Measurements from ENCODE around the gene RHOC.
A peak's percentile ranks its signal among the peaks of the same experiment; 100 is the strongest.

Gene RHOC

DNA sequence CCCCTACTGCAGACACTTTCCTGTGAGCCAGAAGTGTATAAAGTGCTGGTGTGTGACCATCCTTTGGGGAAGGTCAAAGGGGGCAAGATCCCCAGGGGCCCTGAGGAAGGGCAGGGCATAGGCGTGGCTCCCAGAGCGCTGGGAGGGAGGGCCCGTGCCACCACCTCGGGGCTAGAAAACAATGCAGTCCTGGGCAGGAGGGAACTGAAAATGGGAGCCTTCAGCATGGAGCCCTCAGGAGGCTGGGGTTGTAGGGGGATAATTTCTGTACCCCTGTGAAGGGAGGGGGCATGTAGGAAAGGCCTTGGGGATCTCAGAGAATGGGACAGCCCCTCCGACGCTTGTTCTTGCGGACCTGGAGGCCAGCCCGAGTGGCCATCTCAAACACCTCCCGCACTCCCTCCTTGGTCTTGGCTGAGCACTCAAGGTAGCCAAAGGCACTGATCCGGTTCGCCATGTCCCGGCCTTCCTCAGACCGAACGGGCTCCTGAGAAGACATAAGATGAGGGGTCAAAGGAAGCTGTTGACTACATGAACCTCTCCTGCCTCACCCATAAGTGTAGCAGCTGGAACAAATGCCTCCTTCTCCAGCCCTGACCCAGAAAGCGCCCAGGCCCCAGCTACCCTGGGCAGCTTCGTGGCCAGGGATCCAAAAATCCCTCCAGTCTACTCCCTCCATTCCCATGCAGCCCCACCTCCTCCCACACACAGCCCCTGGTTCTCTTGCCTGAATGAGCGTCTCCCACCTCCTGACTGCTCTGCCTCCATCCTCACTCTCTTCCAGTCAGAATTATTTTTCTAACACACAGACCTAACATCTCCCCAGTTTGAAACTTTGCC is 5.5 kb downstream of the RHOC start:
- no peak for DNase-seq

DNA sequence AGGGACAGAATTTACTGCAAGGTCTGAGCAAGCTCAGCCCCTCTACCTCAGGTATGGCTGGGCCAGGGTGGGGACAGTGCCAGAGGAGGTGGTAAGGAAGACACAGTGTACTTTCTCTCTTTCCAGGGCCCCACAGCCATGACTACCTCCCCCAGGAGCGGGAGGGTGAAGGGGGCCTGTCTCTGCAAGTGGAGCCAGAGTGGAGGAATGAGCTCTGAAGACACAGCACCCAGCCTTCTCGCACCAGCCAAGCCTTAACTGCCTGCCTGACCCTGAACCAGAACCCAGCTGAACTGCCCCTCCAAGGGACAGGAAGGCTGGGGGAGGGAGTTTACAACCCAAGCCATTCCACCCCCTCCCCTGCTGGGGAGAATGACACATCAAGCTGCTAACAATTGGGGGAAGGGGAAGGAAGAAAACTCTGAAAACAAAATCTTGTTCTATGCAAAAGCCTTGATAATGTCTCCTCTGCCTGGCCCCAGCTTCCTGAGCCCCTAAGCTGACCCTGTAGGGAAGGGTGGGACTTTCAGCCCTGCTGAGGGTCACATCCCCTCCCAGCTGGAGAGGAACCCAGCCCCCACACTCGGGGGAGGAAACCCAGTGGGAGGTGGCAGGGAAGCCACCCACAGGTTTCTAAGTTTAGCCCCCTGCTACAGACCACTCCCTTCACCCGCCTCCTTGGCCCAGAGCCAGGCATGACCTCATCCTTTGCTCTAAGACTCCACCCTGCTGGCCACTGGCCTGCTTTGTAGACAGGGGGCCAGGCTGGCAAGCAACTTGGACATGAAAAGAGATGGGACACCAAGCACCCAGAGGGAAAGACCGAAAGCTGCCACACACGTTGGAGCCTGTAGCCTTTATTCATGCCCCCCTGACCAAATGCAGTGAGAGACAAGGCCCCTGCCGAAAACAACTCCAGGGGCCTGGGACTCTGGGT is 6.4 kb downstream of the RHOC start:
- DNase-seq: peak in 5 of 6 experiments; percentile 26 to 51 (median 42)

DNA sequence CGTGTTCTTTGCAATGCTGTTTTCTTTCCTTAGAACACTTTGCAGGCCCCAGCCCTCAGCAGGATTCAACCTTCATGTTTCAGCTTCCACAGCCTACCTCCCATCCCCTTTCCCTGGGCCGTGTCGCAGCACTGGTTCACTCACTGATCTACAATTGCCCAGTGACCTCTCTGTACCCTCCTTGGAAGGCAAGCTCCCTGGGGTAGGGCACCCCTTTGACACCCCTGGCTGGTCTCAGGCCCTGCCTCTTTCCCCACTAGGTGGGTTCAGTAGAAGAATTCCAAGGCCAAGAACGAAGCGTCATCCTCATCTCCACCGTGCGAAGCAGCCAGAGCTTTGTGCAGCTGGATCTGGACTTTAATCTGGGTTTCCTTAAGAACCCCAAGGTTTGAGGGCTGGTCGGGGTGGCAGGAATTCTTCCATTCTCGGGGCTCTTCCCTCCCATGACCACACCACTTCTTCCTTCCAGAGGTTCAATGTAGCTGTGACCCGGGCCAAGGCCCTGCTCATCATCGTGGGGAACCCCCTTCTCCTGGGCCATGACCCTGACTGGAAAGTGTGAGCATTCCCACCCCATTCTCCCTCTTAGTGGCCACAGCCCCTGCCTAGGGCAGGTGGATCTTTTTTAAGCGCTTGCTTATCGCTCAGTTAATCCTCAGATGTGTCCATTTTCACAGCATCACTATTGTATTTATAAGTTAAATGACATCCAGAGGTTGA is 7.3 kb downstream of the RHOC start:
- DNase-seq: no peak

DNA sequence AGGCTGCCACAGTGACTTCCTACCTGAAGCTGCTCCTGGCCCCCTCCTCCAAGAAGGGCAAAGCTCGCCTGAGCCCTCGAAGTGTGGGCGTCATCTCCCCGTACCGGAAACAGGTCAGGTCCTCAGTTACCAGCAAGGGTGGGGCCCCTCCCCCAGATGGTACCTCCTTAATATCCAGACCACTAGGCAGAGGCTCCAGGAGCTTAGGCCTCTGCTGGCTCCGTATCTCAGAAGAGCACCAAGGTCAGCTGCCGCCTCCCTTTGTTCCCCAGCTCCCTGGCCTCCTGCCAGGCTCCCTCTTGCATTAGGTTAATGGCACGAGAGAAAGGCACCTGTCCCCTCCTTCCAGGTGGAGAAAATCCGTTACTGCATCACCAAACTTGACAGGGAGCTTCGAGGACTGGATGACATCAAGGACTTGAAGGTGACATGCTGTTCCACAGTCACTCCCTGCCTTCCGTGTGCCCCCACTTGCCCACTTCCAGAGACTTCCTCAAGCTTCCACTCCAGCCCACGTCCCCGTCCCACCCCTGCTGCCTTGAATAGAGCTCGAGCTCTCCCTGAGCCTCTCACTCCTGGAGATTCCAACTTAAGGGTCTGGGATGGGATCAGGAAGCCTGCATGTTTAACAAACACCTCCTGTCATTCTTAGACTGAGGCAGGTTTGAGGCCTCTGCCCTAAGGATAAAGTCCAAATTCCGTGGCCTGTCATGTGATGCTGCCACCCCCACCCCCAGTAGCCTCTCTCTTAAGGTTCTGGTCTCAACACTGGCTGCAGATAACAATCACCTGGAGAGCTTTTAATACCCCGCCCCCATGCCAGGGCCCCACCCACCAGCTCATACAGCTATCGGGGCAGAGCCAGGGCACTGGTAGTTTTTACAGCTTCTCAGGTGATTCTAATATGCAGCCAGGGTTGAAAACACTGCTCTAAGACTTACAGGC is 8.3 kb downstream of the RHOC start:
- DNase-seq: no peak

DNA sequence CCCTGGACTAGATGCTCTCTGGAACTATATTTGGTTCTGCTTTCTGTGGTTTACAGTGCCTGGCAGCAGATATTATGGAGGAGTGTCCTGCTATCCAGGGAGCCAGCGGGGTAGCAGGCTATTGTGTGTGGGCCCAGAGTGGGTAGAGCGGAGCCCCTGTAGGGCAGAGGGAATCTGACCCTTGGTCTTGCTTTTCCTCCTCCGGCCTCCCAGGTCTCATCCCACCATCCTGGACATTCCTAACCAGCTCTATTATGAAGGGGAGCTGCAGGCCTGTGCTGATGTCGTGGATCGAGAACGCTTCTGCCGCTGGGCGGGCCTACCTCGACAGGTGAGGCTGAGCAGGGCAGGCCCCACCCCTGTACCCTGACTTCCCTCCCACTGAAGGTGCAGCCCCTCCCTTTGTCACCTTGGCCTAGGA is 9.1 kb downstream of the RHOC start:
- no peak for DNase-seq

DNA sequence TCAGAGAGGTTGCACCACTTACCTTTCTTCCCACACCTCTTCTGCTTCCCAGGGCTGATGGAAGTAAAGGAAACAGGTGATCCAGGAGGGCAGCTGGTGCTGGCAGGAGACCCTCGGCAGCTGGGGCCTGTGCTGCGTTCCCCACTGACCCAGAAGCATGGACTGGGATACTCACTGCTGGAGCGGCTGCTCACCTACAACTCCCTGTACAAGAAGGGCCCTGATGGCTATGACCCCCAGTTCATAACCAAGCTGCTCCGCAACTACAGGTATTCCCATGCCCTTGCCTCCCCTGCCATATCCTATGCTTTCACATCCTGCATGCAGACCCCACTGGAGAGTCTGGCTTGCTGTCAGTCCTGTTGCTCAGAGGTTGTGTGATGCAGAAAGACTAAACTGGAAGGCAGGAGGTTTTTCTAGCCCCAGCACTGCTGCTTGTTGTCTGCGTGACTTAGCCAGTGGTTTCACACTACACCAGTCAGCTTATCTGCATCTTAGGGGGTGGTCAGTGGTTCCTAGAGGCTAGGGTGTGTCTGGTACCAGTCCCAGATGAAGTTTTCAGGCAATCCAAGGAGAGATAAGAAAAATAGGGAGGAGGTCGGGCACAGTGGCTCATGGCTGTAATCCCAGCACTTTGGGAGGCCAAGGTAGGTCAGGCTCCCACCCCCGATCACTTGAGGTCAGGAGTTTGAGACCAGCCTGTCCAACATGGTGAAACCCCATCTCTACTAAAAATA is 10.2 kb downstream of the RHOC start:
- DNase-seq: no peak

DNA sequence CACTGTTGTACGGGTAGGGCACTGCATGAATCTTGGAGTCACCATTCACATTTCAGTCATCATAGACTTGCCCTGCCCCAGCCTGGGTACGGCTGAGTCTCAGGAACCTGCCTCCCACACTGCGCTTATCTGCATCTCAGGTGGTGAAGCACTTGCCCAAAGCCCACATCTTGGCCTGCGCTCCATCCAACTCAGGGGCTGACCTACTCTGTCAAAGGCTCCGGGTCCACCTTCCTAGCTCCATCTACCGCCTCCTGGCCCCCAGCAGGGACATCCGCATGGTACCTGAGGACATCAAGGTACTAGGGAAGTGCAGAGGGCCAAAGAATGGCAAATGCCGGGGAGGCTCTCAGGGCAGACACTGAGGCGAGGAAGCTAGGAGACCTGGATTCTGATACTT is 11.7 kb downstream of the RHOC start:
- no peak for DNase-seq

DNA sequence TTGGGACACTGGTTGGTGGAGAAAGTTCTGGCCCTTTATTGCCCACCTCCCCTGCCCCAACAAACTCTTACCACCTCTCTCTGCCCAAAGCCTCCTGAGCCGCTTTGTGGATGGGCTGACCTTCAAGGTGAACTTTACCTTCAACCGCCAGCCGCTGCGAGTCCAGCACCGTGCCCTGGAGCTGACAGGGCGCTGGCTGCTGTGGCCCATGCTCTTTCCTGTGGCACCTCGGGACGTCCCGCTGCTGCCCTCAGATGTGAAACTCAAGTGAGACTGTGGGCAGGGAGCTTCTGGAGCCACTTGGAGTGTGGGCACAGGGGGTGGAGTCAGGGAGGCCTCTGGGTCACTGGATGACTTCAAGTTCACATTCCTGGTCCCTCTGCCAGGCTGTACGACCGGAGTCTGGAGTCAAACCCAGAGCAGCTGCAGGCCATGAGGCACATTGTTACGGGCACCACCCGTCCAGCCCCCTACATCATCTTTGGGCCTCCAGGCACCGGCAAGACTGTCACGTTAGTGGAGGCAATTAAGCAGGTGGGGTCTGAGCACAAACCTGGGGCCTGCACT is 12.5 kb downstream of the RHOC start:
- DNase-seq: no peak

DNA sequence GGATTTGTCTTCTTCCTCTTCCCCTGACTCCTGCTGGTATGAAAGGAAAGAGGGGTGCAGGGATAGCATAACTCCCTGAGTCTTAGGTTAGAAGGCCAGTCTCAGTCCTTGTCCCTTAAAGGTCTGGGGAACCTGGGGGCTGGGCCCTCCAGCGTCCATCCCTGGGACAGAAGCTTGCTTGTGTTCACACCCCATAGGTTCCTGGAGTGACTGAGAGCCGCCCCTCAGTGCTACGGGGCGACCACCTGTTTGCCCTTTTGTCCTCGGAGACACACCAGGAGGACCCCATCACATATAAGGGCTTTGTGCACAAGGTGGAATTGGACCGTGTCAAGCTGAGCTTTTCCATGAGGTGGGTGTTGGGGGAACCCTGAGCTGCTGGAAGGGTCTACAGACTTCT is 13.1 kb downstream of the RHOC start:
- DNase-seq: no peak

DNA sequence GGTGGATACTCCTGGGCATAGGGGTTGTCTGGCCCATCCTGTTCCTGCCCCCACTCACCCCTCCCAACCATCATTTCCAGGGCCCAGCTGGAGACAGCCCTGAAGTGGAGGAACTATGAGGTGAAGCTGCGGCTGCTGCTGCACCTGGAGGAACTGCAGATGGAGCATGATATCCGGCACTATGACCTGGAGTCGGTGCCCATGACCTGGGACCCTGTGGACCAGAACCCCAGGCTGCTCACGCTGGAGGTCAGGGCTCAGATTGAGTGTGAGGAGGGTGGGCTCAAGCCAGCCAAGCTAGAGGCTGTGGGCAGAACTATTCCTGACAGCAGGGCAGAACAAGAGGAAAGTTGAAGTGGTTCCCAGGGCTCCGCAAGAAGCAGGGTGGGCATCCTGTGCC is 14.2 kb downstream of the RHOC start:
- DNase-seq: no peak

DNA sequence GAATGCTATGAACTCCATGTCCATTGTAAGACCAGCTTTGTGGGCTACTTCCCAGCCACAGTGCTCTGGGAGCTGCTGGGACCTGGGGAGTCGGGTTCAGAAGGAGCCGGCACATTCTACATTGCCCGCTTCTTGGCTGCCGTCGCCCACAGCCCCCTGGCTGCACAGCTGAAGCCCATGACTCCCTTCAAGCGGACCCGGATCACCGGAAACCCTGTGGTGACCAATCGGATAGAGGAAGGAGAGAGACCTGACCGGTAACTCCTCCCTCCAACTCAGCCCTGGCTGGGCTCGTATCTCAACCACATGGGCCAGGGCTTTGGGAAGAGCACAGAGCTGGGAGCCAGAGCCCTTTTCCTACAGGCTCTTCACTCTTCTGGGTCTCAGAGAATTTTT is 17.1 kb downstream of the RHOC start:
- DNase-seq: no peak

DNA sequence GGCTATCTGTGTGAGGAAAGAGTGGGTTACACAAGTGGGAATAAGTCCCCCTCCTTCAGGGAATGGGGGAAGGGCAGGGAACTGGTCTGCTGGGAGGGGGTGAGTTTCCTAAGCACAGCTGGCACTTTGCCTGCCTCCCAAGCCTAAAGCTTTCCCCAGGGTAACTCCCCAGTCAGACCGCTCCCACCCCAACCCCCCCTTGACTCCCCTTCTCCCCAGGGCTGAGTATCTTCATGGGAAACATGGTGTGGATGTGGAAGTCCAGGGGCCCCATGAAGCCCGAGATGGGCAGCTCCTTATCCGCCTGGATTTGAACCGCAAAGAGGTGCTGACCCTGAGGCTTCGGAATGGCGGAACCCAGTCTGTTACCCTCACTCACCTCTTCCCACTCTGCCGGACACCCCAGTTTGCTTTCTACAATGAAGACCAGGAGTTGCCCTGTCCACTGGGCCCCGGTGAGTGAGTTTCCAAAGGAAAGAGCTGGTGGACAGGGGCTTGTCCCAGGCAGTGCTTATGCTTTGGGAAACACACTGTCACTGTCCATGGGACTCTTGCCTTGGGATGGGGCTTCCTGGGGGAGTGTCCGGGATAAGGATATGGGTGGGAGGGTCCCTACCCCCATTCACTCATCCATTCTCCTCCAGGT is 17.6 kb downstream of the RHOC start:
- no peak for DNase-seq

DNA sequence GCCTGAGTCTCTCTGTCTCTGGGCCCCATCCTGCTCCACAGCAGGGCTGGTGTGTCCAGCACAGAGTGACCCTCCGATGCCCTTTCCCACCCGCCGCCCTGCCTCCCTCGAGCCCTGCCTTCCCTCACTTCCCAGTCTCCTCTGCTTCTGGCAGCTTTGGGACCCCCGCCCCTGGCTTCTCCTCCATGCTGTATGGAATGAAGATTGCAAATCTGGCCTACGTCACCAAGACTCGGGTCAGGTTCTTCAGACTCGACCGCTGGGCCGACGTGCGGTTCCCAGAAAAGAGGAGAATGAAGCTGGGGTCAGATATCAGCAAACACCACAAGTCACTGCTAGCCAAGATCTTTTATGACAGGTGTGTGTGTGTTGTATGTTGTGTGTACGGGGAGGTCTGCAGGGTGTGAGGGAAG is 18.1 kb downstream of the RHOC start:
- DNase-seq: no peak

DNA sequence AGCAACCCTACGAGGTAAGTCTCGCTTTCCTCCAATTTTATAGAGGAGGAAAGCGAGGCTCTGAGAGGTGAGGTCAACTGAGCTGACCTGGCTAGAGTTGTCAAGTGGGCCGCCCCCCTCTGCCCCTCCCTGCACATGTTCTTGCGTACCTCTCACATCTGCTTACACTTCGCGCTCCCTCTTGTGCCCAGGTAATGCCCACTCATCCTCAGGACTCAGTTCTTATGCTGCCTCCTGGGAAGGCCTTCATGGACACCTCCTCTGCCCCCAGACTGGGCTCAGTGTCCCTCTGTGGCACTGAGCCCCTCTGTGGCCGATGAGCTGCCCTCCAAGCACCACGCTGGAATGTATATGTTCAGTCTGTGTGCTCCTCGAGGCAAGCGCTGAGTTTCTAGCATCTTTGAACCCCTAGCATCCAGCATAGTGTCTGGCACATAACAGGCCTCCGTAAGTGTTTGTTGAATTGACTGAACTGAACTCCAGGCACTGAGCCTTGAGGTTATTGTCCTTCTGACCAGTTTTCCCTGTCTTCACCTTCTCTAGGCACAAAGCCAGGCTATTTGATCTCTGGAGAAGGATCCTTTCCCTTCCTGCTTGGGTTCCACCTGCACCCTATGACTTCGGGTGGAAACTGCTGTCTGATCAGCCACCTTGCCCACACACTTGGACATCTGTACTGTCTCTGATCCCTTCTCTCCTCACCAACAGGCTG is 19.0 kb downstream of the RHOC start:
- DNase-seq: no peak

DNA sequence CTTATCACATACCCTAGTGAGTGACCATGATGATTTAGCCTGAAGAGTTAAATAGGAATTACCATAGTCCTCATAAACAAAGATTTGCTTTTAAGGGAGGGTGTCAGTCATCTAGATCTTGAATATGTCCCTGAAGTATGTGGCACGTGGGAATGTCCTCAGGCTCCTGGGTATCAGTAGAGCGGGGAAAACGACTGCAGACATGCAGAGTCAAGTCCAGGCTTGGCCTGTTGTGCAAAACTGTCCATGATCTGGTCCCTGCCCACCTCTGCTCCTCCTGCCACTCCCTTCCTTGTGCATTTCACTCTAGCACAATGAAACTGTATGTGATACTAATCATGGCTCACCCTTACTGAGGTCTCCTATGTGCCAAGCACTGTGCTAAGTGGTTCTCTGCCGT is 19.6 kb downstream of the RHOC start:
- DNase-seq: no peak

DNA sequence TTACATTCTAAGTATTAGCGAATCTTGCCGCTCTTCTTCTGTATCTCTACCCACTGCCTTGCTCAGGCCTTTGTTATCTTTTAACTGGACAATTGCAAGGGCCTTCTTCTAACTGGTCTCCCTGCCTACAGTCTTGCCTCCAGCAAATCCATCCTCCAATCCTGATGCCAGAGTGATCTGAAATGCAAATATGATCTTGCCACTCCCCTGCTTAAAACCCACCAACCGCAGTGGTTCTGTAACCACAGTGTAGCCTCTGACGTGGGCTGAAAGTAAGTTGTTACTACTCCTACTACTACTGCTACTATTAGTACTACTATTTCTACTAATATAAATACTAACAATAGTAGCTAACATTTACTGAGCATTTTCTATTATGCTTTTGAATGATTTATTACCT is 20.1 kb downstream of the RHOC start:
- DNase-seq: no peak

DNA sequence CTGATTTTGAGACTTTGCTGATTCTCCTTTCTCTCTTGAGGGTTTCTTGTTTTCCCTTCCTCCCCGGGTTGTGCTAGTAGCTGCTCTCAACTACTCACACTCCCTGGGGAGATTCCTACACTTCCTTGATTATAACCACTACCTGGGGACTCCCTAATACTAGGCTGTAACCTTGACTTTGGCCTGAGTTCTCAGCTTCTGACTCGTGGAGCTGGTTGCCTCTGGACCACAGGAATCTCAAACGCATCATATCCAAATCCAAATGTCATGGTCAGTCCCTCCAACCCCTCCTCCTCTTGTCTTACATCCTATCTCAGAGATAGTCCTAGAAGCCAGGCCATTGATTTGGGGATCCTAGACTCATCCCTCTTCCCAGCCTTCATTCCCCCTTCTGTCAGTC is 20.5 kb downstream of the RHOC start:
- DNase-seq: no peak

DNA sequence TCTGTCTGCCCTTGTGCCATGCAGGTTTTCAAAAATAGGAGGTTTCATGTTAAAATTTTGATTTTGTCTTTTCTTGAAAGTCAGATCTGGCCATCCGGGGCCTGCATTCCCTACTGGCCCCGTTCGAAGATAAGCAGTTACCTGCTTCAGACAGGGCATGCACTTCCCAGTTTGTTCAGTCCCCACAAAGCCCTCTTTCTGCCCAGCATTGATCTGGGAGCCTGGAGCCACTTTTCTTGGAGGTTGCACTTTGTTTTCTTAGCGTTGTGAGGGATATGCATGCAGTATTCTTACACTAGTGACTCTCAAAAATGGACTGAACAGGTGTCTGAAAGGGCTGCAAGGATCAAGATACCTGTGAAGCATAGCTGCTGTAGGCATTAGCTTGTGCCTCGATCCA is 21.0 kb downstream of the RHOC start:
- DNase-seq: no peak

DNA sequence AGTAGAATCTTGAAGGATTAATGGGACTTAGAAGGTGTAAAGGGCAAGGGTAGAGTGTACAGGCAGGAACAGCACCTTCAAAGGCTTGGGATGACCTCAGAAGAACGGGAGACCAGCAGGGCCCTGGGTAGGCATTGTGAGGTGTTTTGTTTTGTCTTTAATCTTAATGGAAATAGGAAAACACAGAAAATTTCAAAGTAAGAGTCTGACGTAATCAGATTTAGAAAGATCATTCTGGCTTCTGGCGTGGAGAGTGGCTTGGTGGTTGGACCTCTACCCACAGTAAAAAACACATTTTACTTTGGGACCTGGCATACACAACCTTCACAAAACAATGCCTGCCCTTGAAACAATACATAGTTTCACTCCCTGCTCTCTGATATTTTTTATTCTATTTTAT is 28.3 kb downstream of the RHOC start:
- no peak for DNase-seq

DNA sequence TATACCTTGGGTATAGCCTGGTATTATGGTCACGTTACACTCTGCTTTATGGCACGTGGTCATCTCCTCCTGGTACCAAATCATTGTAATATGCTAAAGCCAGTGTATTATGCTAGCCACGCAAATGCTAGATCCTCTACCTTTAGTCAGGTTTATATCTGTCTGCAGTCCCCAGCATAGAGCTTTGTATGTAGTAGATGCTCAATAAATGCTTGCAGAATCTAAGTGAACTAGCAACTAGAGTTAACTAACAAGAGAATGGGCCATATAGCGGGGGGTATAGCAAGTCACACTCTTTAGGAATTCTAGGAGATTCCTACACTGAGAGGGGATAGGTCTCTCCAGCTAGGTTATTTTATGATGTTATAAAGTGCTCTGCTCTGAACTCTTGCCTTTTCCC is 29.4 kb downstream of the RHOC start:
- DNase-seq: no peak
